ENCODE measurements around the gene MYO3B. TPM values are rescaled to one million over a fixed set of nuclear protein-coding genes. Genes with fewer than 3 reads are reported as not detected.

MYO3B gene
- total and polyA plus RNA-seq, 8 donors: 1.3 to 4.1 (median 2.6) TPM; not detected in 1

GRCh38 chr2:170647741-170648436 lies 469.9 kb downstream of the MYO3B start:
- Histone ChIP-seq H3K36me3 (no peaks in the 10 kb centered on the region), H3K27me3 (no peaks in the 10 kb centered on the region), H3K4me3 (no peak overlapping the region), H3K4me1 (no peaks in the 10 kb centered on the region), H3K9me3 (no peaks in the 10 kb centered on the region), H3K27ac (no peak overlapping the region)
- DNase-seq (peak in 2 of 4 donors; percentile 28 to 35), ATAC-seq (no peak)
- TF ChIP-seq CTCF (IDR thresholded peaks at IDR 0.05): no peak
- intact Hi-C loops (cut with DNase I): no loop called here

GRCh38 chr2:170651624-170652325 lies 473.8 kb downstream of the MYO3B start:
- DNase-seq: peak in 1 of 4 donors; percentile 22
- no peak for ATAC-seq
- intact Hi-C loops (cut with DNase I): no loop called here
- TF ChIP-seq CTCF (IDR thresholded peaks at IDR 0.05): no peak
- H3K9me3 ChIP-seq: no peaks in the 10 kb centered on the region
- H3K27me3 ChIP-seq: no peaks in the 10 kb centered on the region
- H3K4me3 ChIP-seq: no peak overlapping the region
- no peaks in the 10 kb centered on the region for H3K36me3 ChIP-seq
- no peaks in the 10 kb centered on the region for H3K4me1 ChIP-seq
- no peak overlapping the region for H3K27ac ChIP-seq

GRCh38 chr2:170652637-170653417 lies 474.9 kb downstream of the MYO3B start:
- H3K4me1 ChIP-seq: no peaks in the 10 kb centered on the region
- no peaks in the 10 kb centered on the region for H3K36me3 ChIP-seq
- H3K27me3 ChIP-seq: no peaks in the 10 kb centered on the region
- ATAC-seq: no peak
- no peaks in the 10 kb centered on the region for H3K9me3 ChIP-seq
- H3K4me3 ChIP-seq: no peak overlapping the region
- H3K27ac ChIP-seq: no peak overlapping the region
- intact Hi-C loops (cut with DNase I): no loop called here
- no peak for DNase-seq
- TF ChIP-seq CTCF (IDR thresholded peaks at IDR 0.05): no peak

GRCh38 chr2:170656669-170657068 lies 478.7 kb downstream of the MYO3B start:
- Histone ChIP-seq H3K4me1 (no peaks in the 10 kb centered on the region), H3K27ac (no peak overlapping the region), H3K36me3 (no peaks in the 10 kb centered on the region), H3K27me3 (no peaks in the 10 kb centered on the region), H3K4me3 (no peak overlapping the region), H3K9me3 (no peaks in the 10 kb centered on the region)
- intact Hi-C loops (cut with DNase I): no loop called here
- ATAC-seq (no peak), DNase-seq (no peak)
- TF ChIP-seq CTCF (IDR thresholded peaks at IDR 0.05): no peak

- H3K36me3 ChIP-seq: no peaks in the 10 kb centered on the region
- no peaks in the 10 kb centered on the region for H3K27me3 ChIP-seq
- intact Hi-C loops (cut with DNase I): no loop called here
- no peak overlapping the region for H3K27ac ChIP-seq
- H3K4me3 ChIP-seq: no peak overlapping the region
- H3K9me3 ChIP-seq: no peaks in the 10 kb centered on the region
- H3K4me1 ChIP-seq: no peaks in the 10 kb centered on the region
- DNase-seq (peak in 2 of 4 donors; percentile 37 to 61), ATAC-seq (peak; percentile 40)
- TF ChIP-seq CTCF (IDR thresholded peaks at IDR 0.05): no peak
These were observed 482.5 kb downstream of the MYO3B start for GRCh38 chr2:170660409-170660808.

Data from left lung (tissue), 10 donors.